ENCODE data around the gene RFC1. TPM values are rescaled to one million over a fixed set of nuclear protein-coding genes. Genes with fewer than 3 reads are reported as not detected.

Gene RFC1
- total and polyA plus RNA-seq, 9 of the 15 experiments (the other 6 are each of a cell fraction or from before 2014, with no cell fraction given) = 16.8 to 85.6 (median 45.2) TPM

DNA sequence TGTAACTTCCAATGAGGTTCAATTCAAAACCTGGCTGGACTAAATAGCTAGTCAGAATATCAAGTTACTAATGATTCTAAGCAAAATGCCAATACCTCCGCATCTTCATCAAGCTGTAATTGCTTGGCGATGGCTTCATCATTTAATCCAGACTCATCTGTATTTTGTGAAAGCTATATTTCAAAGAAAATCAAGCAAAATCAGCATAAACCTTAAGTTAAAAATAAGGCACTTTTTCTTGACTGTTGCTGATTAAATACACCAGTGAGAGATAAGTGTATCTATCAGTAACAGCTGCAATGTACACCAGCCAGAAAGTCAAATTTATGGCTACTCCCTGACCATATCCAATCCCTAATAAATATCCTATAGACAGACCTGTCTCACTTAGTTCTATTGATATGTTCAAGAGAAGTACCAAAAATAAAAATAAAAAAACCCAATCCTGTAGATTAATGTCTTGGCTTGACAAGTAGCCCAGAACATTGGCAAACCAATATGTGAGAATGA, 39.6 kb downstream of the RFC1 start:
- in situ Hi-C loops (cut with MboI) (no loop called here), intact Hi-C loops (cut with micrococcal nuclease) (no loop called here)
- peaks cover 30% of the 10 kb centered on the region for H3K79me2 ChIP-seq (ENCODE audit: control insufficient read depth, insufficient read depth, low read length)
- no peak for FAIRE-seq
- BruUV-seq (replicated peaks) = no TSS peak
- no peak overlapping the region for H2AFZ ChIP-seq (ENCODE audit: low read depth, low read length)
- CTCF ChIA-PET (ENCODE audit: low intra/inter-chr PET ratio) = no interaction called here
- 0 out of 3 replicates have a peak, but pooled peaks have one; percentile 35 for ATAC-seq
- H3K36me3 ChIP-seq (ENCODE audit: control insufficient read depth, insufficient read depth, low read length) = peaks cover 51% of the 10 kb centered on the region; the same call in 2 of the 3 replicates
- no peak overlapping the region for H3K4me2 ChIP-seq (ENCODE audit: insufficient read depth, low read length)
- H3K4me3 ChIP-seq = no peak overlapping the region
- 79% methylated on average over 2 of the region's 2 CpGs for WGBS (ENCODE audit: insufficient coverage, low coverage, missing lambda C conversion rate)
- POLR2A ChIA-PET = interaction anchor here (0.7 kb wide), 1 partner anchor 18 kb away, joined by 3 read pairs; no protein-coding TSS in a partner anchor
- H3K27ac ChIP-seq (ENCODE audit: extremely low read depth, low read depth, low read length) = no peak overlapping the region
- peaks cover 0 to 7% of the 10 kb centered on the region in 2 experiments; a peak in 2 of 5 replicates for H3K4me1 ChIP-seq (replicated peaks in 1 of 2; ENCODE audit: control insufficient read depth in 2 of 2, insufficient read depth in 2 of 2, low read length in 2 of 2)
- H3K27me3 ChIP-seq (ENCODE audit: control insufficient read depth in 2 of 2, insufficient read depth in 2 of 2, low read length in 2 of 2) = no peaks in the 10 kb centered on the region
- H4K20me1 ChIP-seq (replicated peaks; ENCODE audit: control insufficient read depth, insufficient read depth, low read length) = no peaks in the 10 kb centered on the region
- H3K9ac ChIP-seq (ENCODE audit: insufficient read depth in 1 of 2, low read depth in 2 of 2, low read length in 2 of 2) = no peak overlapping the region
- peak in 1 of 4 experiments; percentile 23 for DNase-seq (ENCODE audit: extremely low read depth in 1 of 4, low spot score in 3 of 4)
- no peaks in the 10 kb centered on the region for H3K9me3 ChIP-seq (replicated peaks; ENCODE audit: control insufficient read depth, insufficient read depth, low read depth, low read length)
- H3K9me1 ChIP-seq (ENCODE audit: control insufficient read depth, insufficient read depth, low read length) = no peaks in the 10 kb centered on the region
- no peak for TF ChIP-seq NFIC (IDR thresholded peaks at IDR 0.05)
- TF ChIP-seq DPF2 (IDR thresholded peaks at IDR 0.05) = 0 out of 2 replicates have a peak, but pooled peaks have one; percentile 30
- TF ChIP-seq, protein P1, sequence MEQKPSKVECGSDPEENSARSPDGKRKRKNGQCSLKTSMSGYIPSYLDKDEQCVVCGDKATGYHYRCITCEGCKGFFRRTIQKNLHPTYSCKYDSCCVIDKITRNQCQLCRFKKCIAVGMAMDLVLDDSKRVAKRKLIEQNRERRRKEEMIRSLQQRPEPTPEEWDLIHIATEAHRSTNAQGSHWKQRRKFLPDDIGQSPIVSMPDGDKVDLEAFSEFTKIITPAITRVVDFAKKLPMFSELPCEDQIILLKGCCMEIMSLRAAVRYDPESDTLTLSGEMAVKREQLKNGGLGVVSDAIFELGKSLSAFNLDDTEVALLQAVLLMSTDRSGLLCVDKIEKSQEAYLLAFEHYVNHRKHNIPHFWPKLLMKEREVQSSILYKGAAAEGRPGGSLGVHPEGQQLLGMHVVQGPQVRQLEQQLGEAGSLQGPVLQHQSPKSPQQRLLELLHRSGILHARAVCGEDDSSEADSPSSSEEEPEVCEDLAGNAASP (IDR thresholded peaks at IDR 0.05) = no peak
- TF ChIP-seq WHSC1 (IDR thresholded peaks at IDR 0.05; ENCODE audit: low read length) = no peak
- peak; percentile 48 for TF ChIP-seq MEIS2 (IDR thresholded peaks at IDR 0.05; ENCODE audit: partially characterized antibody)
- peak; percentile 22; the same call in 1 of the 2 replicates for TF ChIP-seq EP300 (IDR thresholded peaks at IDR 0.05; ENCODE audit: low read length)
- TF ChIP-seq ZNF766 (CRISPR knock-in tag; conservative IDR thresholded peaks at IDR 0.05) = no peak
- TF ChIP-seq ZNF408 (CRISPR knock-in tag; IDR thresholded peaks at IDR 0.05; ENCODE audit: low read depth) = no peak
- TF ChIP-seq TCF7L2 (IDR thresholded peaks at IDR 0.05; ENCODE audit: low read depth, low read length) = no peak
- TF ChIP-seq PHF21A (IDR thresholded peaks at IDR 0.05; ENCODE audit: borderline replicate concordance, low read depth) = no peak
- TF ChIP-seq ZNF282 (CRISPR knock-in tag; IDR thresholded peaks at IDR 0.05) = no peak
- TF ChIP-seq SRSF3 (IDR thresholded peaks at IDR 0.05; ENCODE audit: insufficient read depth, low read length) = no peak
- TF ChIP-seq FOXA1 (IDR thresholded peaks at IDR 0.05; ENCODE audit: borderline replicate concordance) = no peak
- TF ChIP-seq ZNF551 (CRISPR knock-in tag; IDR thresholded peaks at IDR 0.05) = no peak
- TF ChIP-seq ZNF316 (IDR thresholded peaks at IDR 0.05) = peak; percentile 75
- TF ChIP-seq HNRNPH1 (optimal IDR thresholded peaks at IDR 0.05; ENCODE audit: low read depth, low read length) = no peak
- peak; percentile 67 for TF ChIP-seq MAFG (tag; conservative IDR thresholded peaks at IDR 0.05)
- TF ChIP-seq DIDO1 (tag; IDR thresholded peaks at IDR 0.05; ENCODE audit: low read depth) = no peak
- TF ChIP-seq MEF2D (tag; conservative IDR thresholded peaks at IDR 0.05; ENCODE audit: low read depth) = no peak
- no peak for TF ChIP-seq HNRNPUL1 (IDR thresholded peaks at IDR 0.05; ENCODE audit: low read length)
- TF ChIP-seq, protein P2, sequence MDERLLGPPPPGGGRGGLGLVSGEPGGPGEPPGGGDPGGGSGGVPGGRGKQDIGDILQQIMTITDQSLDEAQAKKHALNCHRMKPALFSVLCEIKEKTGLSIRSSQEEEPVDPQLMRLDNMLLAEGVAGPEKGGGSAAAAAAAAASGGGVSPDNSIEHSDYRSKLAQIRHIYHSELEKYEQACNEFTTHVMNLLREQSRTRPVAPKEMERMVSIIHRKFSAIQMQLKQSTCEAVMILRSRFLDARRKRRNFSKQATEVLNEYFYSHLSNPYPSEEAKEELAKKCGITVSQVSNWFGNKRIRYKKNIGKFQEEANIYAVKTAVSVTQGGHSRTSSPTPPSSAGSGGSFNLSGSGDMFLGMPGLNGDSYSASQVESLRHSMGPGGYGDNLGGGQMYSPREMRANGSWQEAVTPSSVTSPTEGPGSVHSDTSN (CRISPR knock-in tag; IDR thresholded peaks at IDR 0.05; ENCODE audit: low read depth) = no peak
- TF ChIP-seq, protein P2 (tag; conservative IDR thresholded peaks at IDR 0.05; ENCODE audit: low read depth) = peak; percentile 44
- TF ChIP-seq PHB (CRISPR knock-in tag; IDR thresholded peaks at IDR 0.05) = no peak
